HG03135 (cell line): ENCODE measurements around the gene NOD2.

ENCODE experiments used
- ATAC-seq: cut with Tn5 transposase; IDR thresholded peaks from one replicate; pipeline ENCODE4 v1.9.1; 2021; ENCODE audit warnings: mild to moderate bottlenecking, moderate library complexity; ENCODE audit not compliant: unreplicated experiment

The NOD2 gene

DNA sequence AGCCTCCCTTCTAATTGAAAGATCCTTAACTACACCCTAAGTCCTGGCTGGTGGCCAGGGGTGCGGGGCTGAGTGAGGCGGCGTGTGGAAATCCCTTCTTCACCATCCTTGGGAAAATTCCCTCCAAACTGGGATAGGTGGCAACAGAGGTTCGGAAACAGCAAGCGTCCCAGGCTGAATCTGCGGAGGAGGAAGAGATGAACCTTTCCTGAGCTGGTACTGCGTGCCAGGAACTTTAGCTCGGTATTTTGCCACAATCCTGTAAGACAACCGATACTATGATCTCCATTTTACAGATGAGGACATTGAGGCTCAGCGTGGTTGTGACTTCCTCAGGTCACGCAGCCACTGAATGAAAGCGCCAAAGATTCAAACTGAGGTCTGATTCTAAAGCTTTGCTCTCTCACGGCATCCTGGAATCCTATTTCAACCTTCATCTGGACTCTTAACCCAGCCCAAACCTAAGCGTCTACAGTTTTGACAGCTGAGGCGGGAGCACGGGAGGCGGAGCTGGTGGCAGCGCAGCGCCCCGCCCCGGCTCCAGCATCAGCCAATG lies 47.9 kb downstream of the NOD2 start:
- ATAC-seq = peak; percentile 0

DNA sequence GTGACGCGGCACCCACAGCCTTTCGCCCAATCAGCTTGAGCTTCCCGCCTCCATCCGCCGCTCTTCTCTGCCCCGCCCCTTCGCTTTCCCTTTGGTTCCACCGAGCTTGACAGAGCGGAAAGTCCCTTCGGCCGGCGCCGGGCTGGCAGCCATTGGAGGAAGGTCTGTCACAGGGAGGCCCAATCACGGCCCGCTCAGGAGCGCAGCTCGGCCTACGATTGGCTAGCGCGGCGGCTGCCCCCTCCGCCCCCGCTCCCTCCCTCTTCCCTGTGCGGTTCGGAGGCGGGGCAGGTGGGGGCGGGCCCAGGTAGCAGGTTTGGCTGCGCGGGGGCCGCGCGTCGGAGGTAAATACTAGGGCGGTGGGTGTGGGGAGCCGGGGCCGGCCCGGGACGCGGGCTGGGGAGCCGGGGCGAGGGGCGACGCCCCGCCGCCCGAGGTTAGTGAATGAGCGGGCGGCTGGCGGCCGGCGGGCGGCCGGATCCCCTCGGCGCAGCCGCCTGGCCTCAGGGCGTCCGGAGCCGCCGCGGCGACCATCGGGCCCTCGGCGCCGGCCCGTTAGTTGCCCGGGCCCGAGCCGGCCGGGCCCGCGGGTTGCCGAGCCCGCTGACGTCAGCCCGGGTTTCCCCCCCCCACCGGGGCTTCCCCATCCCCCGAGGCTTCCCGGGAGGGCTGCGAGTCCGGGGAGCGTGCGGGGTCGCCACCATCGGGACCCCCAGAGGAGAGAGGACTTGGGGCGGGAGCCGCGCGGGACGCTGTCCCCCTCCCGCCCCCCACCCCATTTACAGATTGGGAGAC lies 48.6 kb downstream of the NOD2 start, which contains the start of gene CYLD:
TSS of gene CYLD (plus strand) at position 306 of the 795 bp plus-strand sequence. CDS start 7,613 bp downstream, outside the sequence.
- ATAC-seq = peak; percentile 92

DNA sequence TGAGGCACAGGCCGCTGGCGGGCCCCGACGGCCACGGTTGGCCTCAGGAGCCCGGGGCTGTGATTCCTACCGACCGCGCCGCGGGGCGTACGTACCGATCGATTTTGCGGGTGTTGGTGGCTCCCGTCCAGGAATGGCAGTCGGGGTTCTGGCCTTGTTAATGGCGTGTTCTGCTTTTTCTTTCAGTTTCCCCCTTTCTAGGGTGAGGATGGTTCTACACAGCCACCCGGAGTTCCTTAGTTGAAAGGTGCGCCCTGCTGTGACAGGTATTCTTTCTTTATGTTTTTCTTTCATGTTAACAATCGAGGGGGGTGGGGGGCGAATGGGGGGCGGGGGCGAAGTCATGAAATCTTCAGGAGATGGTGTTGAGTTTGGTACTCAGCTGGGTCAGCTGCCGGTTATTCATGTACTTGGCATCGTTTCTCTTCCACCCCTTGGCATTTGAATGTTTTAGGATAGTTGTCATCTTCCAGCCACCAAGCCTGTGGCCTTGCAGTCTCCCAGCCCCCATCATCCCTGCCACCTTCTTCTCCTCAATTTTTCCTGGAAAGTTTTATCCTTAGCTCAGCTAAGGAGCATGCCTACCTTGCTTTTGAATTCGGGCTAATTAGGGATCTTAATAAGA lies 49.3 kb downstream of the NOD2 start:
- no peak for ATAC-seq

- ATAC-seq = no peak
These were observed 50.3 kb downstream of the NOD2 start for GRCh38 chr16:50743581-50744225.

DNA sequence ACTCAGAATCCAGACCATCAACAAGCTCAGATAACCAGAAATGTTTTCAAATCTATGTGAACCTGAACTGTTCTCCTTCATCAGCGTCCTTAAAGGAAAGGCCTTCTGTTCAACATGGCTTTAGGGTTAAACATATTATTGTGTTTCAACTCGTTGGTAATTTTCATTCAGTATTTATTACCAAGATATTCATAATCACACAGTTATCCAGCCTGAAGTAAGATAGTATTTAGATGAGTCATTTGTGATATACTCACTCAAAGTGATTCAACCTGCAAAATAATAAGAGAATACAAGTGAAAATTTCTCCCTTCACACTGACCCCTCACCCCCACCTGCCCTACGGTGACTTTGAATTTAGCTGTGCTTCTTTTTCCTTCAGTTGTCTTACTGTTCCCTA lies 51.5 kb downstream of the NOD2 start:
- no peak for ATAC-seq

GRCh38 chr16:50745940-50746339 lies 52.5 kb downstream of the NOD2 start:
- ATAC-seq = no peak

GRCh38 chr16:50747207-50747956 lies 54.0 kb downstream of the NOD2 start:
- no peak for ATAC-seq

GRCh38 chr16:50751528-50751927 lies 58.1 kb downstream of the NOD2 start:
- no peak for ATAC-seq

GRCh38 chr16:50752471-50753235 lies 59.2 kb downstream of the NOD2 start:
- no peak for ATAC-seq

DNA sequence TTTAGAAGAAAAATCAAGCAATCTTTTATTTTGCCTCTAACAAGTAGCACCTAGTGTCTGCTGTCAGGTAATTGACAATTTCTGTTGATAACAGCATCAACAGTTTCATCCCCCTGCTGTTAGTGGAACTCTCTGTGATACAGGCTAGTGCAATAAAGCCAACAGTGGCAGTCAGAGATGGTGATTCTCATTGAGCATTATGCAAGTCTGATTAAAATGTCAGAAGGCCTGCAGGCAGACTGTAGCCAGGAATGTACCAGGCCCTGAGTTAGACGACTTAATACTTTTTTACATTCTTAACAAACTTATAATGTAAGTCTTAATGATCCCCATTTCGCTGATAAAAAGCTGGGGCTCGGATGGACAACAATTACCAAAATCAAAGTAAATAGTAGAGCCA lies 63.1 kb downstream of the NOD2 start:
- ATAC-seq = no peak

- ATAC-seq = no peak
These were observed 67.9 kb downstream of the NOD2 start for GRCh38 chr16:50761267-50761666.

- ATAC-seq = no peak
These were observed 68.8 kb downstream of the NOD2 start for GRCh38 chr16:50762241-50762640.

DNA sequence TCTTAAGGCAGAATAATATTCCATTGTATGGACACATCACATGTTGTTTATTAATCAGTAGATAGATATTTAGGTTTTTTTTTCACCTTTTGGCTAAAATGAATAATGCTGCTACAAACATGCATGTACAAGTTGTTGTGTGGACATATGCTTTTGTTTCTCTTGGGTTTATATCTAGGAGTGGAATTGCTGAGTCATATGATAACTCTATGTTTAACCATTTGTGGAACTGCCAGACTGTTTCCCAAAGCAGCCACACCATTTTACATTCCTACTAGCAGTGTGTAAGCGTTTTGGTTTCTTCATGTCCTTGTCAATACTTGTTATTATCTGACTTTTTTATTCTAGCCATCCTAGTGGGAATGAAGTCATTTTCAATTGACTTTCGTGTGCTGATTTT lies 69.8 kb downstream of the NOD2 start:
- ATAC-seq = no peak

- ATAC-seq = no peak
These were observed 71.9 kb downstream of the NOD2 start for GRCh38 chr16:50765260-50765659.

DNA sequence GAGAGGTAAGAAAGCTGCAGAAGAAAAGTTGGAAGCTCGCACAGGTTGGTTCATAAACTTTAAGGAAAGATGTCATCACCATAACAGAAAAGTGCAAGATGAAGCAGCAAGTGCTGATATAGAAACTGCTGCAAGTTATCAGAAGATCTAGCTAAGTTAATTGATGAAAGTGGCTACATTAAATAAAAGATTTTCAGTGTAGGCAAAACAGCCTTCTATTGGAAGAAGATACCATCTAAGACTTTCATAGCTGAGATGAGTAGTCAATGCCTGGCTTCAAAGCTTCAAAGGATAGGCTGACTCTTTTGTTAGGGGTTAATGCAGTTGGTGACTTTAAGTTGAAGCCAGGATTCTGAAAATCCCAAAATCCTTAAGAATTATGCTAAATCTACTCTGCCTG lies 72.5 kb downstream of the NOD2 start:
- ATAC-seq = no peak

GRCh38 chr16:50767197-50767596 lies 73.8 kb downstream of the NOD2 start:
- ATAC-seq = no peak

DNA sequence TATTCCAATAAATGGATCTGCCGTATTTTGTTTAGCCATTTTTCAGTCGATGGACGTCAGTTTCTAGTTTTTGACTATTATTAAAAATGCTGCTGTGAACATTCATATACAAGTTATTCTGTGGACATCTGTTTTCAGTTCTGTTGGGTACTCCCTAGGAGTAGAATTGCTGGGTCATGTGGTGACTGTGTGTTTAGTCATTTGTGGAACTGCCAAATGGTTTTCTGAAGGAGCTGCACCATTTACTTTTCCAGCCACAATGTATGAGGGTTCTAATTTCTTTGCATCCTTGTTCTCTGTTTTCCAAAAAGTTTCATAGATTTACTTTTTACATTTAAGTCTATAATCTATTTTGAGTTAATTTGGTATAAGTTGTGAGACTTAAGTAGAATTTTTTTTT lies 78.0 kb downstream of the NOD2 start:
- ATAC-seq = no peak

DNA sequence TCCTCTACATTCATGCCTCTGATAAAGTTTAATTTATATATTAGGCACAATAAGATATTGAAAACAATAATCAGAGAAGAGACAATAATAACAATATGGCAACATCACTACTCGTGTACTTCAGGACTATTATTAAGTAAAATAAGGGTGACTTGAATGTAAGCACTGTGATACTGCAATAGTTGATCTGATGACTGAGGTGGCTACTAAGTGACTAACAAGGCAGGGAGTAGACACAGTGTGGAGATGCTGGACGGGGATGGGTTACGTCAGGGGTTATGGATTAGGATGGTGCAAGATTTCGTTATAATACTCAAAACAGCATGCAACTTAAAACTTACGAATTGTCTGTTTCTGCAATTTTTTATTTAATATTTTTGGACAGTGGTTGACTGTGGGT lies 81.0 kb downstream of the NOD2 start:
- no peak for ATAC-seq

GRCh38 chr16:50774960-50775359 lies 81.6 kb downstream of the NOD2 start:
- ATAC-seq = no peak

GRCh38 chr16:50776037-50776436 lies 82.6 kb downstream of the NOD2 start:
- no peak for ATAC-seq
